GM21526 (cell line): ENCODE data around the gene OR6B3.
"Not testable (repeated sequence)": the region's sequence is repeated elsewhere in the genome, so short reads cannot be mapped to it uniquely, and the experiment has no call there.

ENCODE experiments used
- ATAC-seq: cut with Tn5 transposase; IDR thresholded peaks from one replicate; pipeline ENCODE4 v1.9.1; 2021; ENCODE audit warnings: moderate library complexity; ENCODE audit not compliant: unreplicated experiment, low FRiP score

The OR6B3 gene

GRCh38 chr2:240045098-240045497, 8.2 kb downstream of the OR6B3 start:
- ATAC-seq, result no peak

GRCh38 chr2:240044096-240044495, 9.2 kb downstream of the OR6B3 start:
- ATAC-seq, result not testable (repeated sequence)

GRCh38 chr2:240043279-240043989, 9.9 kb downstream of the OR6B3 start:
- no peak for ATAC-seq

- no peak for ATAC-seq
Measured at GRCh38 chr2:240042740-240043139, 10.6 kb downstream of the OR6B3 start.

- ATAC-seq, result no peak
Measured at GRCh38 chr2:240041363-240041762, 12.0 kb downstream of the OR6B3 start.

- no peak for ATAC-seq
Measured at GRCh38 chr2:240037358-240037757, 16.0 kb downstream of the OR6B3 start.

- no peak for ATAC-seq
Measured at GRCh38 chr2:240033330-240033678, 20.0 kb downstream of the OR6B3 start.

- no peak for ATAC-seq
Measured at GRCh38 chr2:240032406-240033329, 20.7 kb downstream of the OR6B3 start.

GRCh38 chr2:240030379-240031094, 22.8 kb downstream of the OR6B3 start, which contains the start of gene OR6B2:
TSS of gene OR6B2 (minus strand) at chr2:240030429. CDS start at chr2:240030429, 0 bp downstream.
- no peak for ATAC-seq

- peak; percentile 10 for ATAC-seq
Measured at GRCh38 chr2:240024766-240025165, 28.6 kb downstream of the OR6B3 start.

GRCh38 chr2:240023792-240024191, 29.5 kb downstream of the OR6B3 start:
- ATAC-seq, result no peak

- ATAC-seq, result no peak
Measured at GRCh38 chr2:240021488-240022104, 31.7 kb downstream of the OR6B3 start.

GRCh38 chr2:240018071-240018750, 35.1 kb downstream of the OR6B3 start:
- ATAC-seq, result no peak

GRCh38 chr2:240014327-240014726, 39.0 kb downstream of the OR6B3 start:
- no peak for ATAC-seq

- no peak for ATAC-seq
Measured at GRCh38 chr2:240013343-240013742, 40.0 kb downstream of the OR6B3 start.

GRCh38 chr2:240002983-240003382, 50.3 kb downstream of the OR6B3 start:
- no peak for ATAC-seq

- ATAC-seq, result no peak
Measured at GRCh38 chr2:240000671-240001070, 52.6 kb downstream of the OR6B3 start.

GRCh38 chr2:239997686-239998409, 55.5 kb downstream of the OR6B3 start:
- ATAC-seq, result no peak
